HG03342 (cell line): ENCODE data around the gene DCHS1.

Experiments
- ATAC-seq: cut with Tn5 transposase; IDR thresholded peaks from one replicate; pipeline ENCODE4 v1.9.1; 2021; ENCODE audit warnings: mild to moderate bottlenecking, moderate library complexity; ENCODE audit not compliant: unreplicated experiment

The DCHS1 gene

GRCh38 chr11:6615046-6615445, 40.6 kb downstream of the DCHS1 start:
- ATAC-seq: no peak

DNA sequence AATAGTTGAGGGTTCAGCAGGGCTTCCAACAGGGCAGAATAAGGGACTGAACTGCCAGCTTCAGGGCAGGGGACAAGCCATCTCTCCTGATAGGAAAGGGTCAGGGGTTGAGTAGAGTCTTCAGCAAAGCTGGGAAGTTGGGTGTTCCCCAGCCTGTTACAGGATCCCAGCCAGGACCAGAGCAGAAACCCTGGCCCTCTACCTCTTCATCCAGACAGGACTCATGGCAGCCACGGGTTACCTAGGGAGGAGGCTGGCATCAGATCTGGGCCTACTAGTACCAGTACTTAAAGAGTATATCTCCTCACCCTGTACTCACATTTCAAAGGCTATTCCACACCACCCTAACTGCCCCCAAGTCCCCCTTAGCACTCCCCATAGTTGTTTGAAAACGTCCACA, 41.2 kb downstream of the DCHS1 start:
- no peak for ATAC-seq

DNA sequence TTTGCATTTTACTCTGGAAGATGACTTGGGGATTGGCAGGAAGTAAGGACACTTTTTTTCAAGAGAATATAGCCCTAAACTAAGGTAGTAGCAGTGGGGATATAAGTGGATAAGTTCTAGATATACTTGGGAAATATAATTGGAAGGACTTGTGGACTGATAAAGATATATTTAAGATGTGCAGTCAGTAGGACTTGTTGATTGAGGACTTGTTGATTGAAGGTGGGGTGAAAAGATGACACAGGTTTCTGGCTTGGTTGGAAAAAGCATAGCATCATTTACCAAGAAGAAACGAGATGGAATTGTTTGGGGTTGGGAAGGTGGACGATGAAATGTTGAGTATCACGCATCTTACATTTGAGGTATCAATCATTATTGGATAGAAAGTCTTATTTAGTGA, 42.1 kb downstream of the DCHS1 start:
- ATAC-seq: no peak

DNA sequence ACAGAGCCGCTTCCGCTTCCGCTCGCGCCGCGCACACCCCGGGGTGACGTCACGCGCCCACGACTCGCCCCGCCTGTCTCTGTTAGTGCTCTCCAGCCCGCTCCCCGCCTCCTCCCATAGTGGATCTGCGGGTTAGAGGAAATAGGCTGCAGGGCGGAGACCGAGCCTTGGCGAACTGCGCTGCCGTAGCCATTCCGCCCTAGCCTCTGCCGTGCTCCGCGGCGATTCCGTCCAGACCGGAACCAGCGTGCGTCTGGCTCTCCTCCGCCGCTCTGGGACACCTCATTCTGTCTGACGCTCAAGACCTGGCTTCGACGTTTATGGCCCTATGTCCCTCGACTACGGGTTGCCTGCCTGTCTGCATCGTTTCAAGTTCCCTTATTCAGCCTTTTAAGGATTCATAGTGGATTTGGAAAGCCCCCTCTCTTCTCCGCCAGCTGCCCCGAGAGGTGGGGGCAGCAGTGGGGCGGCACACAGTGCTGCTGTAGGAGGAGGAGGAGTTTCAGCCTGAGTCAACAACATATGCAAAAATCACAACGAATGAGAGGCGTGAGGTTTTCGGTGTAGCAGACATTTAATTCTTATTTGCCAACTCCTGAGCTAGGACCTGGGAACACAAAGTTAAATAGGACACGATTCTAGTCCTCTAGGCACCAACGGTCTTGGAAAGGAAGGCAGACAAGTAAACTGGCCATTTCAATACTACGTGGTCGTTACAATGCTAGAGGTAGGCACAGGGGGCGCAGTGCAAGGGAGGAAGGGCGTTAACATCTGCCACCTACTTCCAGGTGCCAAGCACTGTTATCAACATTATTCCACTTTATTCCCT, 43.2 kb downstream of the DCHS1 start, which contains the start of gene TAF10:
Gene TAF10 (minus strand): TSS at position 4 of the 829 bp plus-strand sequence. CDS start 27 bp downstream, outside the sequence.
- ATAC-seq: peak; percentile 86

- peak; percentile 11 for ATAC-seq
Observed at GRCh38 chr11:6611963-6612212, 43.7 kb downstream of the DCHS1 start.

DNA sequence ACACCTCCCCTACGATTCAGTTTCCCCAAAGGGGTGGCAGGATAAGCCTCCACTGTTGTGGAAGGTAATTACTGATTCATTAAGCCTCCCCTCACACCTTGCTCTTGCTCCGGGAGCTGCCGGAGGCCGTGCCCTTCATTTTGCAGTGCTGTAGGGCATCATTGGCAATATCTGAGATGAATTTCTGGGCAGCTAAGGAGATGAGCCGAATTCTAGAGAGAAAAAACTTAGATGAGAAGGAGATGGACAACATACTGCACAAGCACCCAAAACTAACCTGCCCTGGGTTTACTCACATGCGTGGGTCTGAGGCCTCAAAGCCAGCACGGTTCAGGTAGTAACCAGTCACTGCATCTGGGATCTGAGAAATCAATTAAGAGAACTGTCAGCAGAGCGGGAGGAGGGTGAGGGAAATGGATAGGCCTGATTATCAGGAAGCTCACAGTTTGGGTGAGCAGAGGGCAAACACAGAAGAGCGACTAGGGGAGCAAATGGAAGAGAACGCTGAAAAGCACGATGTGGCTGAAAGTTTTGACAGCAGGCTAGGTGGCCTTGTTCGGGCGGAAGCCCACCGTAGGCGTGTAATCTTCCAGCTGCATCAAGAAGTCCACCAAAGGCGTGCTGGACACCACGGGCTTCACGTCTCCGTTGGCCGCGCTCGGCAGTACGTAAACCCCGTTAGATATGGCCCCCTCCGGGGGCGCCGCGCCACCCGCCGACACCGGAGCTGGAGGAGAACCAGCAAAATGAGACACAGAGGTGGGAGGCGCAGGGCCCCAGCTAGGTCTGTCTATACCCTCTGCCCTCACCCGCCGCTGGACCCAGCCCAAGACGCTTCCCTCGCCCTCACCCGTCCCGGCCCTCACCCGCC, 44.3 kb downstream of the DCHS1 start:
- ATAC-seq: peak; percentile 3

- ATAC-seq: no peak
Observed at GRCh38 chr11:6610591-6610990, 45.0 kb downstream of the DCHS1 start.

DNA sequence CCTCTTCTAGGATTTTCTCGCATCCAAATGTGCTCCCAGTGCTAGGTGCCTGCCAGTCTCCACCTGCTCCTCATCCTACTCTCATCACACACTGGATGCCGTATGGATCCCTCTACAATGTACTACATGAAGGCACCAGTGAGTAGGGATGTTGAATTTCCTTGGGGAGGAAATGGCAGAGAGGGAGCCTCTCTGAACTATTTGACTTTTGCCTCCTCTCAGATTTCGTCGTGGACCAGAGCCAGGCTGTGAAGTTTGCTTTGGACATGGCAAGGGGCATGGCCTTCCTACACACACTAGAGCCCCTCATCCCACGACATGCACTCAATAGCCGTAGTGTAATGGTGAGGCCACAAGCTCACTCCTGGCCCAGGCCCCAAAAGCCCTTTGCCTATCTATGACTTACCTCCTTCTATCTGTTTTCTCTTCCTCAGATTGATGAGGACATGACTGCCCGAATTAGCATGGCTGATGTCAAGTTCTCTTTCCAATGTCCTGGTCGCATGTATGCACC, 46.0 kb downstream of the DCHS1 start:
- ATAC-seq: no peak

DNA sequence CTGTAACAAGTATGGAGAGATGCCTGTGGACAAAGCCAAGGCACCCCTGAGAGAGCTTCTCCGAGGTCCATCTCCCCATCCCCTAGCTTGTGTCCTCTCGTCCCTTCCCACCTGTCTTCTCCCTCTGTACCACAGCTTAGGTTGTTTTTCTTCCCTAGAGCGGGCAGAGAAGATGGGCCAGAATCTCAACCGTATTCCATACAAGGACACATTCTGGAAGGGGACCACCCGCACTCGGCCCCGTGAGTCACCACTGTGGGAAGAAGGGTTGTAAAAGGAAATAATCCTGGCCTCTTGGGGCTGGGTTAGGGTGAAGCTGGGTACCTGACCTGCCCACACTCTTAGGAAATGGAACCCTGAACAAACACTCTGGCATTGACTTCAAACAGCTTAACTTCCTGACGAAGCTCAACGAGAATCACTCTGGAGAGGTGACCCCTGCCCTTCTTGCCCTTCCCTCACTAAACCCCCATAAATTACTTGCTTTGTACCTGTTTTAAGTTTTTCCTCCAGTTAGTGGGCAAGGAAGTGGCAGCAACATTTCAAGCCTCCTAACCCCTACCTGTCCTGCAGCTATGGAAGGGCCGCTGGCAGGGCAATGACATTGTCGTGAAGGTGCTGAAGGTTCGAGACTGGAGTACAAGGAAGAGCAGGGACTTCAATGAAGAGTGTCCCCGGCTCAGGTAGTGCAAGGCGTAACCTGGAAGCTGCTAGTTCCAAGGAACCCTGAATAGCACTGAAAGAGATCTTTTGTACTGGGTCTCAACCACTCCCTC, 46.7 kb downstream of the DCHS1 start:
- no peak for ATAC-seq

- no peak for ATAC-seq
Observed at GRCh38 chr11:6608011-6608410, 47.6 kb downstream of the DCHS1 start.

DNA sequence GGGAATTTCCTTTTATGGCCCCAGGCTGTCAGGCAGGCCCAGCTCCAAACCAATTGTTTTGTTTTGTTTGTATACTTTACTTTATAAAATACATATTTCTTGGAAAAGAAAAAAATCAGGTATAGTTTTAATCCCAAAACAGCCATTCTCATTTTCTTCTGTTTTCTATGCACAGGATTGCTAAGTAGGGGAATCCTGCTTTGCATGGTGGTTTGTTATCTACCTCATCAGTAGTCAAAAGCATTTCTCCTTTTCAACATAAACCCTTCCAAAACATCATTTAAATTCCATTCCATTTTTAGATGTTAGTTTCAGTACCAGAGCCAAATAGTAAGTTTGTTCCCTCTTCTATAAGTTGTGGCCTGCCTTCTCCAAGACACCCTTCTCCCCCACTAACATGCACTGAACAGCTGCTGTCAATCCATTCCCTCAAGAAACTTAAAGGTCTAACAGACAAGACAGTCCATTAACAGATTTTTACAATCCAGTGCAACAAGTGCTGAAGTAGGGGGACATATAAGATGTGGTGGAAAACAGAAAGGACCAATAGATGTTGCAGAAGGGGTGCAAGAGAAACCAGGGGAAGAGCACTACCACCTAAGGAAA, 48.3 kb downstream of the DCHS1 start:
- ATAC-seq: no peak

DNA sequence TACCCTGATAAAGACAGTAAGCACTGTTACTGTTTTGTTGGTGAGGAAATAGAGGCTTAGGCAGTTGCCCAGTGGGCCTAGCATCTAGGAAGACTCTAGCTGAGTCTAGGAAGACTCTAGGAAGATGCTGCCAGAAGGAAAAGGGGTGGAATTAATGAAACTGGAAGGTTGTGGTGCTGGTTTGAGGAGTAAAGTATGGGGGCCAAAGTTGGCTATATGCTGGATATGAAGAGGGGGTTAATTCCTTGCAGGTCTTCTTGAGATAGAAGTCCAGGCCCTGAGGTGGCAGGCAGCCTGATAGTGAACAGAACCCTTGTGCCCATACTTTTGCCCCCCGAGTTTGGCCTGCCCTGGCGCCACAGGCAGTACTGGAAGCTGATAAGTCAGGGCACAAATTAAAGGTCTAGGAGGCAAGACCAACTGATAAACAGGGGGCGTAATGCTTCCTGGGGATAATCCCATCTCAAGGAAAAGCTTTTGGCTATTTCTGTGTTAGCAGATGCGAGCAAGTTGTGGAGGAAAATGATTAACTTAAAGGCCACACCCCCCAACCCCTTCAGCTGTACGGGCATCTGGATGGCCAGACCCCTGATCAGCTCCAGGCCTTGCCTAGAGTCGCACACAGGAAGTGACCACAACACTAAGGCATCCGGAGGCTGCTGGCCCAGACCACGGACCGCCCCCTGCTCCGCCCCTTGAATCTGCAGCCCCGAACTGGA, 49.0 kb downstream of the DCHS1 start:
- ATAC-seq: peak; percentile 29

DNA sequence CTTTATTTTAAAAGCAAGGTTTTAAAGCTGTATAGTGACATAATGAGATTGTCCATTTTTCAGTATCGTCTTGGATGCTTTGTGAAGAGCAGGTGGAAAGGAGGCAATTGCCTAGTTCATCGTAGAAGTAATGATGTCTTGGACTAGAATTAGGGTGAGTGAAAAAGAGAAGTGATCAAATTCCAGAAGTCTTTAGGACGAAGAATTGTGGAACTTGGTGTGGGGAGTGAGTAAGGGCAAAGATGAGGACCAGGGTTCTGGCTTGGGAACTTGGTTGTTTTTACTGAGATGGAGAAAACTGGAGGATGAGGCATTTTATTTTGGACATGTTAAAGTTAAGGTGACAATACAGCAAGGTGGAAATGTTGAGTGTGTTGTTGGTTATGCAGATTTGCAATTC, 50.8 kb downstream of the DCHS1 start:
- ATAC-seq: no peak

GRCh38 chr11:6604081-6604626, 51.5 kb downstream of the DCHS1 start:
- ATAC-seq: peak; percentile 37

DNA sequence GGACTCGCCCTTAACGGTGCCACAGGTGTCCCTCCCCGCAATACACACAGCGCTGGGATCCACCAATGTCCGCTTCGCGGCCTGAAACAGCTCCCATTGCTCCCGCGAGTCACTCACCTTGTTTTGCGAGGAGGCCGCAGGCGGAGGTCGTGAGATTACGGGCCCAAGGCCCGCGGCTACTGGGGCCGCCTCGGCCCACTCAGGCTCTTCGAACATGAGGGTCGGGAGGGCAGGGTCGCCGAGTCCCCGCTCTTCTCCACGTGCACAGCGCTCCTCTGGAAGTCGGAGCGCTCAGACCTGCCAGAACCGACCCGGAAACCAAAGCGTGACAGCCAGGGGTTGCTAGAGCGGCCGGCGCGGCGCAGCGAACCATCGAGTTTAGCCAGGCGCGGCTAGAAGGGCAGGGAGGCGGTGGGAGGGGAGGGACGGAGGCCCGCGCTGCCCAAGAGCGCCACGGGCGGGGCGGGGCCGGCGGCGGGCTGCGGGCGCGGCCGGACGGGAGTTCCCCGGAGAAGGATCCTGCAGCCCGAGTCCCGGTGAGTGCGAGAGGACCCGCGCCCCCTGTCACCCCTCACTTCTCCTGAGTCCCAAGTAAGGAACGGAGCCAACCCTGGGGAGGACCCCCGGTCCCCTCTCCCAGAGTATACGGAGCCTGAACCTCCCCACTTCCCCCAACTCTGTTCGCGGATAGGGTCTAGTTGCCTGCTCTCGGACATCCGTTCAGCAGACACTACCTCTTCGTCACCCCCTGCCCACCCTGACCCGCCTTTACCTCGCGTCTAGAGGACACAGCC, 52.1 kb downstream of the DCHS1 start, which contains the start of the genes ILK and RRP8:
Gene ILK (plus strand): TSS at position 488 of the 794 bp plus-strand sequence. CDS start 498 bp downstream, outside the sequence.
Gene RRP8 (minus strand): TSS at position 330 of the 794 bp plus-strand sequence. CDS start 114 bp downstream, at position 216.
- peak; percentile 78 for ATAC-seq

GRCh38 chr11:6602096-6602940, 53.3 kb downstream of the DCHS1 start:
- no peak for ATAC-seq

DNA sequence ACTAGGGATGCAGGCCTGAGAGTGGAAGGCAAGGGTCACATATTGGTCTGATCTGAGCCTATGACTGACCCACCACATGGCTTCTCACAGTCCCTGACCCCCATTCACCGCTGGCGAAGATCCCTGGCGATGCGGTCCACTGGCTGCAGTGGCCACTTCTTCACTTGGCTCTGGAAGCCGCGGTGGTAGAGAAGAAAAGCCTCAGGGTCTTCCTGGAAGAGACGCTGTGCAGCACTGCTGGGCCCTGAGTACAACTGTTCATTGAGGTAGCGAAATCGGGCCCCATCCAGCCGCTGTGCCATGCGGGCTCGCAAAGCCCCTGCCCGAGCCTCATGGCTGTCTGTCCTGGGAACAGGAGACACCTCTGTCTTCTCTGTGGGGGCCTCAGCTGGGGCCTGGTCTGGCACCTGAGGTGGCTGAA, 54.6 kb downstream of the DCHS1 start:
- no peak for ATAC-seq

DNA sequence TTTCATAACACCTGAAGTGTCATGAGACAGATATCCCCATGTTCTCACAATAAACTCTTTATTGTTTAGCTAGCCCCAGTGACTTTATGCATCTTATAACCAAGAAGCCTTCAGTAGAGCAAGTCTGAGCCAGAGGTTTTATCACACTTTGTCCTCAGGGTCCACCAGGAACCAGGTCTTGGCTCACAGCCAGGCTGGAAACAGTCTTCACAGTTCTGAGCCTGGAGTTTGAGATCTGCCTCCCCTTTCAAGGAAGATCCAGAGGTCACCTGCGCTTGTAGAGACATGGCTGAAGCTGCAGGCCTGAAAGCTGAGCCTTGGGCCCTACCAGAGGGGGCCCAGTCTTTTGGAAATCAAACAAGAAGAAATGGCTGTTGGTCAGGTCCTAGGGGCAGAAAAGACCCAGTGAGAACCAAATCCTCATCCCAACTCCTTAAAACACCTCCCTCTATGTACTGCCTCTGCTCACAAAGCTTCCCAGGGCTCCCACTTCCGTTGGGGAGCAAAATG, 55.7 kb downstream of the DCHS1 start:
- no peak for ATAC-seq
